Osteocyte (in vitro differentiated cells): ENCODE data around the gene TMEM86B. TPM values are rescaled to one million over a fixed set of nuclear protein-coding genes. Genes with fewer than 3 reads are reported as not detected.

Experiments
- DNase-seq: peaks from one replicate; pipeline ENCODE4 v3.0.0; 2021; ENCODE audit warnings: mixed read lengths; ENCODE audit not compliant: unreplicated experiment; ENCODE audit errors: extremely low spot score
- H3K27ac Mint-ChIP-seq: one replicate; pipeline ENCODE4 v1.8.0; 2021; ENCODE audit warnings: mild to moderate bottlenecking, mixed read lengths; ENCODE audit not compliant: unreplicated experiment
- H3K27me3 Mint-ChIP-seq: one replicate; pipeline ENCODE4 v1.8.0; 2021; ENCODE audit warnings: mixed read lengths; ENCODE audit not compliant: unreplicated experiment
- H3K36me3 Mint-ChIP-seq: one replicate; pipeline ENCODE4 v1.8.0; 2021; ENCODE audit warnings: mixed read lengths; ENCODE audit not compliant: unreplicated experiment
- H3K4me1 Mint-ChIP-seq: one replicate; pipeline ENCODE4 v1.8.0; 2021; ENCODE audit warnings: mixed read lengths; ENCODE audit not compliant: unreplicated experiment
- H3K4me3 Mint-ChIP-seq: one replicate; pipeline ENCODE4 v1.8.0; 2021; ENCODE audit warnings: mild to moderate bottlenecking, moderate library complexity, mixed read lengths; ENCODE audit not compliant: unreplicated experiment
- H3K9me3 Mint-ChIP-seq: one replicate; pipeline ENCODE4 v1.8.0; 2021; ENCODE audit warnings: mixed read lengths; ENCODE audit not compliant: unreplicated experiment
- total RNA-seq: library from RNA; stranded (reverse); gene quantifications from 2 replicates; pipeline ENCODE4 v1.2.1, GENCODE V29; 2021
- TF ChIP-seq, protein P1 (sequence below): fragments of 200-600 bp; sonication (generic); IDR thresholded peaks from 2 replicates; pipeline ENCODE4 v1.5.0; 2021; ENCODE audit warnings: antibody characterized with exemption, mild to moderate bottlenecking, moderate library complexity

TMEM86B gene
- total RNA-seq, 1 donor from 2014 or later = 3.2 TPM

DNA sequence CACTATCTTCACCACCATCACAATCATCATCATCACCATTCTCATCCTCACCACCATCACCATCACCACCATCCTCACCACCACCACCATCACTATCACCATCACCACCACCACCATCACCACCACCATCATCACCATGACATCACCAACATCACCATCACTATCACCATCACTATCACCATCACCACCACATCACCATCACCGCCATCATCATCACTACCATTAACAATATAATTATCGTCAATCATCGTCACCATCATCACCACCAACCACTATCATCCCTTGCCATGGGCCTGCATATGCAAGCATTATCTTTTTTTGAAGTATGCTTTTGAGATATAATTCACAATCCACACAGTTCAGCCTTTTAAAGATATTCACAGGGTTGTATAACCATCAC lies 37.8 kb upstream of the TMEM86B start:
- DNase-seq = no peak
- TF ChIP-seq, protein P1, sequence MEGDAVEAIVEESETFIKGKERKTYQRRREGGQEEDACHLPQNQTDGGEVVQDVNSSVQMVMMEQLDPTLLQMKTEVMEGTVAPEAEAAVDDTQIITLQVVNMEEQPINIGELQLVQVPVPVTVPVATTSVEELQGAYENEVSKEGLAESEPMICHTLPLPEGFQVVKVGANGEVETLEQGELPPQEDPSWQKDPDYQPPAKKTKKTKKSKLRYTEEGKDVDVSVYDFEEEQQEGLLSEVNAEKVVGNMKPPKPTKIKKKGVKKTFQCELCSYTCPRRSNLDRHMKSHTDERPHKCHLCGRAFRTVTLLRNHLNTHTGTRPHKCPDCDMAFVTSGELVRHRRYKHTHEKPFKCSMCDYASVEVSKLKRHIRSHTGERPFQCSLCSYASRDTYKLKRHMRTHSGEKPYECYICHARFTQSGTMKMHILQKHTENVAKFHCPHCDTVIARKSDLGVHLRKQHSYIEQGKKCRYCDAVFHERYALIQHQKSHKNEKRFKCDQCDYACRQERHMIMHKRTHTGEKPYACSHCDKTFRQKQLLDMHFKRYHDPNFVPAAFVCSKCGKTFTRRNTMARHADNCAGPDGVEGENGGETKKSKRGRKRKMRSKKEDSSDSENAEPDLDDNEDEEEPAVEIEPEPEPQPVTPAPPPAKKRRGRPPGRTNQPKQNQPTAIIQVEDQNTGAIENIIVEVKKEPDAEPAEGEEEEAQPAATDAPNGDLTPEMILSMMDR = no peak
- no peak overlapping the region for H3K27ac Mint-ChIP-seq

DNA sequence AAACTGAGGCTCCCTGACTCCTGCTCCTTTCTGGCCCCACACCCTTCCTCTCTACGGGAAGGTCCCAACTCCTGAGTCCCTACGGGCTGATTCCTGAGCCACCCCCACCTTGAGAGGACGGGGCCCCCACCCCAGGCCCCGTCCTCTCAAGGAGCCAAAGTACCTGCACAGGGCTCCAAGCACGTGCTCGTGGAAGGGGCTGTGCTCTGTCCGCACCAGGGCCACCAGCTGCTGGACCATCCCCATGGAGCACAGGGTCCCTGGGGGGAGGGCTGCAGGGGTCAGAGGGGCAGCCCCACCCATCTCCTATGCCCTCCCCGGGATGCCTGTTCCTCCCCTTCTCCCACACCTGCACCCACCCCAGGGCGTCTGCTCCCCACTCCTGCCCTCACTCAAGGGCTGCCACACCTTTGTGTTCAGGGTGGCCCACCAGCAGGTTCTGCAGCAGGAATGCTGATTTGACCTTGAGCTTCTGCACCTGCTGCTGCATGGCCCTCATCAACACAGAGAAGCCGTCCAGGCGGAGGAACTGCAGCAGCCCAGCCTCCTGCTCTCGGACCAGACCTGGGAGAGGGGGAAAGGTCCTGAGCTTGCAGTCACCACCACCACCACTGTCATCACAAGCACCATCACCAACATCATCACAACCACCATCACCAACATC lies 37.3 kb upstream of the TMEM86B start:
- H3K4me3 Mint-ChIP-seq = no peak overlapping the region
- peaks cover 13% of the 10 kb centered on the region for H3K36me3 Mint-ChIP-seq
- H3K4me1 Mint-ChIP-seq = no peaks in the 10 kb centered on the region
- DNase-seq = no peak
- no peaks in the 10 kb centered on the region for H3K27me3 Mint-ChIP-seq
- TF ChIP-seq, protein P1 = no peak
- no peak overlapping the region for H3K27ac Mint-ChIP-seq
- peaks cover 4% of the 10 kb centered on the region for H3K9me3 Mint-ChIP-seq

More for the DNA sequence above, 37.8 kb upstream of the TMEM86B start:
- Mint-ChIP-seq H3K4me1 (no peaks in the 10 kb centered on the region), H3K4me3 (no peak overlapping the region), H3K36me3 (peaks cover 13% of the 10 kb centered on the region), H3K9me3 (peaks cover 4% of the 10 kb centered on the region), H3K27me3 (no peaks in the 10 kb centered on the region)

DNA sequence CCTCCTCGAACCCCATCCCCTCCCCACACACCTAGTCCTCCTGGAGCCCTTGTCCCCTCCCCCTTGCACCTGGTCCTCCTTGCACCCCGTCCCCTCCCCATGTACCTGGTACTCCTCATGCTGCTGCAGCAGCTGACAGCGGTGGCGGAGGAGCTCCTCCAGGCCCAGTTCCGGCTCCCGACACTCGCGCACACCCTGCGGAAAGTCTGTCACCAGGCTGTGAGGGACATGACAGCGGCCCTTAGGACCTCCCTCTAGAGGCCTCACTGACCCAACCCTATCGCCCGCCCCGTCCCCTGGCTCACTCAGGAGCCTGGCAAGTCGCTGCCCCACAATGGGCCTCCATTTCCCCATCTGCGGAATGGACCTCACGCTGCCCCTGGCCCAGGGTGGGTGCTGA lies 36.6 kb upstream of the TMEM86B start:
- TF ChIP-seq, protein P1 = no peak
- no peaks in the 10 kb centered on the region for H3K27me3 Mint-ChIP-seq
- DNase-seq = no peak
- H3K36me3 Mint-ChIP-seq = peaks cover 13% of the 10 kb centered on the region
- H3K4me3 Mint-ChIP-seq = no peak overlapping the region
- H3K27ac Mint-ChIP-seq = no peak overlapping the region
- H3K9me3 Mint-ChIP-seq = peaks cover 4% of the 10 kb centered on the region
- H3K4me1 Mint-ChIP-seq = peaks cover 2% of the 10 kb centered on the region

DNA sequence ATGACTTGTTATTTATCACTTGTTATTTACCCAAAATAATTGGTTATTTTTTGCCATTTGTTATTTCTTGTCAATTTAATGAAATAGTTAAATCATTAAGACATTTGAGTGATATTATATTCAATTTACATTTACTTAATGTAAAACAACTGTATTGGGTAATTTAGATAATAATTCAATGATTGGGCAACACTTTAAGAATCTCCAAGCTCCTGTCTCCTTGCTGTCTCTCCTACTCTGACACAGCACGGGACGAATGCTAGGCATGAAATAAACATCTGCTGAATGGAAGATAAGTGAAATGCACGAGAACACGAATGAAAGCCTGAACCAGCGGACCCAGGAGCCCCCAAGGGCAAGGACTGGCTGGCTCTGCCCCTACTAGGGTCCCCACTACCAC lies 36.0 kb upstream of the TMEM86B start:
- H3K27me3 Mint-ChIP-seq = no peaks in the 10 kb centered on the region
- H3K36me3 Mint-ChIP-seq = peaks cover 10% of the 10 kb centered on the region
- TF ChIP-seq, protein P1 = no peak
- H3K4me1 Mint-ChIP-seq = peaks cover 7% of the 10 kb centered on the region
- H3K27ac Mint-ChIP-seq = no peak overlapping the region
- H3K4me3 Mint-ChIP-seq = no peak overlapping the region
- H3K9me3 Mint-ChIP-seq = peaks cover 4% of the 10 kb centered on the region
- no peak for DNase-seq

DNA sequence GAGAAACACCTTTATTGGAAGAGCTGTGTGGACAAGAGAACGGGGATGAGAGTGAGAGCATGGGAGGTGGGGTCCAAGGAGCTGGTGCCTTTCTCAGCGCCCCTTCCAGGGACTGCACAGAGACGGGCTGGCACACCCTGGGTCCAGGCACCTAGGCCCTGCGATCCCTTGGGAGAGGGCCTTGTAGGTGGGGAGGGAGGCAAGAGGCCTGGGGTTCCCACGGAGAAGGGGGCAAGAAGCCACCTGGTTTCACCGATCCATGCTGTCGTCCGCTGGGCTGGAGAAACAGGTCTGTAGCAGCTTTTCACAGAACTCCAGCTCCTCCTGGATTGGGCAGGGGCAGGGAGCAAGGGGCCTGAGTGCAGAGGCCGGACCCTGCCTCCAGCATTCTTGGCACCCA lies 33.8 kb upstream of the TMEM86B start:
- no peaks in the 10 kb centered on the region for H3K27me3 Mint-ChIP-seq
- H3K4me3 Mint-ChIP-seq = no peak overlapping the region
- TF ChIP-seq, protein P1 = no peak
- peaks cover 4% of the 10 kb centered on the region for H3K9me3 Mint-ChIP-seq
- no peak for DNase-seq
- H3K36me3 Mint-ChIP-seq = peaks cover 8% of the 10 kb centered on the region
- peaks cover 18% of the 10 kb centered on the region for H3K4me1 Mint-ChIP-seq
- H3K27ac Mint-ChIP-seq = no peak overlapping the region
